ENCODE data around the gene SRPK2. TPM values are rescaled to one million over a fixed set of nuclear protein-coding genes. Genes with fewer than 3 reads are reported as not detected.

SRPK2 gene
- total and polyA plus RNA-seq, 2 donors (not counting 1 experiment from before 2014, with no cell fraction given), result 15.2 to 108 TPM

GRCh38 chr7:105122619-105123018 lies 266.1 kb downstream of the SRPK2 start:
- no peak overlapping the region for H3K27ac Mint-ChIP-seq
- ATAC-seq (ENCODE audit: low read depth) (no peak), DNase-seq (no peak)
- no peak for TF ChIP-seq EZH2 (IDR thresholded peaks at IDR 0.05; ENCODE audit: borderline replicate concordance, insufficient read depth, low read depth, low read length, poor library complexity, severe bottlenecking)
- TF ChIP-seq CTCF (IDR thresholded peaks at IDR 0.05), result no peak
- Histone ChIP-seq H3K4me2 (replicated peaks; ENCODE audit: low read depth, low read length, poor library complexity, severe bottlenecking) (no peak overlapping the region), H3K27ac (ENCODE audit: low read length in 2 of 2) (no peak overlapping the region), H4K20me1 (ENCODE audit: control insufficient read depth, insufficient read depth, low read length, poor library complexity, severe bottlenecking) (peaks cover 5% of the 10 kb centered on the region), H3K9ac (ENCODE audit: low read length) (no peak overlapping the region), H3K36me3 (replicated peaks in 1 of 2; ENCODE audit: control extremely low read depth in 1 of 2, control insufficient read depth in 1 of 2, extremely low read depth in 1 of 2, insufficient read depth in 2 of 2, low read length in 1 of 2) (peaks cover 0 to 47% of the 10 kb centered on the region in 2 experiments), H2AFZ (ENCODE audit: insufficient read depth, low read depth, low read length, poor library complexity, severe bottlenecking) (no peak overlapping the region), H3K4me3 (ENCODE audit: control extremely low read depth in 1 of 5, extremely low read depth in 1 of 5, insufficient read depth in 1 of 5, low read depth in 2 of 5, low read length in 4 of 5) (no peak overlapping the region), H3K79me2 (ENCODE audit: control insufficient read depth, insufficient read depth, low read length) (no peaks in the 10 kb centered on the region), H3K9me3 (ENCODE audit: control extremely low read depth in 1 of 3, control insufficient read depth in 2 of 3, insufficient read depth in 1 of 3, low read length in 2 of 3) (no peaks in the 10 kb centered on the region), H3K4me1 (ENCODE audit: control insufficient read depth in 2 of 2, insufficient read depth in 2 of 2, low read length in 2 of 2) (peaks cover 10 to 12% of the 10 kb centered on the region in 2 donors), H3K27me3 (replicated peaks in 1 of 4; ENCODE audit: control extremely low read depth in 1 of 4, control insufficient read depth in 3 of 4, insufficient read depth in 4 of 4, low read length in 3 of 4) (no peaks in the 10 kb centered on the region)
- H3K27me3 Mint-ChIP-seq, result no peaks in the 10 kb centered on the region
- H3K4me1 Mint-ChIP-seq, result peaks cover 14% of the 10 kb centered on the region
- intact Hi-C loops (cut with micrococcal nuclease), result no loop called here
- no peak overlapping the region for H3K4me3 Mint-ChIP-seq
- CTCF ChIA-PET, result interaction anchor here (1.3 kb wide), 1 partner anchor 366 kb away, joined by 4 read pairs; no protein-coding TSS in a partner anchor
- 92% methylated on average over 6 of the region's 8 CpGs for WGBS (ENCODE audit: insufficient coverage)
- POLR2A ChIA-PET, result interaction anchor here (0.7 kb wide), 1 partner anchor 174 kb away, joined by 3 read pairs; no protein-coding TSS in a partner anchor
- H3K9me3 Mint-ChIP-seq (ENCODE audit: insufficient read depth), result no peaks in the 10 kb centered on the region
